CD4-positive, alpha-beta T cell treated with Interleukin-12 subunit alpha and Interleukin-12 subunit beta, for 1 hour (primary cell): Measurements from ENCODE around the gene PPP3CA.

Source experiments
- DNase-seq: peaks from one replicate; pipeline ENCODE4 v3.0.0-alpha.2; 2020

PPP3CA gene

DNA sequence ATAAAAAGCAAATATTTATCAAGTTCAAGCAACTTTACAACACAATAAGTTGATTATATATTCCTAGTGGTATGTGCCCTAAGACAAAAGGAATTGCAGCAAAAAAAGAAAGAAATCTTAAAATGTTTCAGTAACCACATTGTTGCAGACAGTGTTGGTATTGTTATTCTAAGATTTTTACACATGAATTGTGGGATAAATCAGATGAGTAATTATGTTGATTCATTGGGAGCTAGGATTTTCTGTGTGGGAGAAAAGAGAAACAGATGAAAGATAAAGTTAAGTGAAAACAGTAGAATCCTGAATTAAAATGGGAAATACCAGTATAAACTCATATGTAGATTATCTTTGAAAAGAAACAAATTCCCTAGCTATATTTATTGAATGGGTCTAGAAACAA, 362.4 kb downstream of the PPP3CA start:
- DNase-seq: no peak

DNA sequence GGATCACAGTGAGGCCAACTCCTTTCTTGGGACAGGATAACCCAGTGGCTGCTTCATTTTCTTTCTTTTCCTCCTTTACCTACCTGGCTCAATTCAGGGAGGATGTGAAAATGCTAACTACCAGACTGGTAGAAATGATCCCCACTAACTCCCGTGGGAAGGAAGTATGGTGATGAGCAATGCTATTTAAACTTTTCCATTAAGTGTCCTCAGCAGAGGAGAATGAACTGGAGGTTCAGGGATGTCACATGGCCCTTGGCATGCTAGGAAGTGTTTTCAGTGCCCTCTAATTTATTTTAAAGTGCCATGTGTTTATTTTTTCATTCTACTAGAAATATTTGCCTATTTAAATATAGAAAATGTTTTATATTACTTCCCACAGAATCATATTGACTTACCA, 363.9 kb downstream of the PPP3CA start:
- DNase-seq: no peak

DNA sequence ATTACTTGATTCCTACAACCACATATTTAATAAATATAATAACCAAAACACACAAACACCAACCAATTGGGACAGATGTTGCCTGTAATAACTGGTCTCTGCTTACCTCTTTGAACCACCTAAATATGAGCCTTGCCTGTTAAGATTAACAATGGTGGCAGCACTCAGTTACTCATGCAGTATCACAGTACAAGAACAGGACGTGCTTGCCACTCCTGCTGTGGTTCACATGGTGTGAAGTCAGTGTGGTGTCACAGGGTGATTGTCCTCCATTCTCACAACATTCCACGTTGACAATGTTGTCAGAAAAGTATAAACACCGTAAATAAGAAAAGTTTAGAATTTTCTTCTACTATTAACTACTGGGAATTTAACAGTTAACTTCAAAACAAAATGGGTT, 365.0 kb downstream of the PPP3CA start:
- DNase-seq: no peak

DNA sequence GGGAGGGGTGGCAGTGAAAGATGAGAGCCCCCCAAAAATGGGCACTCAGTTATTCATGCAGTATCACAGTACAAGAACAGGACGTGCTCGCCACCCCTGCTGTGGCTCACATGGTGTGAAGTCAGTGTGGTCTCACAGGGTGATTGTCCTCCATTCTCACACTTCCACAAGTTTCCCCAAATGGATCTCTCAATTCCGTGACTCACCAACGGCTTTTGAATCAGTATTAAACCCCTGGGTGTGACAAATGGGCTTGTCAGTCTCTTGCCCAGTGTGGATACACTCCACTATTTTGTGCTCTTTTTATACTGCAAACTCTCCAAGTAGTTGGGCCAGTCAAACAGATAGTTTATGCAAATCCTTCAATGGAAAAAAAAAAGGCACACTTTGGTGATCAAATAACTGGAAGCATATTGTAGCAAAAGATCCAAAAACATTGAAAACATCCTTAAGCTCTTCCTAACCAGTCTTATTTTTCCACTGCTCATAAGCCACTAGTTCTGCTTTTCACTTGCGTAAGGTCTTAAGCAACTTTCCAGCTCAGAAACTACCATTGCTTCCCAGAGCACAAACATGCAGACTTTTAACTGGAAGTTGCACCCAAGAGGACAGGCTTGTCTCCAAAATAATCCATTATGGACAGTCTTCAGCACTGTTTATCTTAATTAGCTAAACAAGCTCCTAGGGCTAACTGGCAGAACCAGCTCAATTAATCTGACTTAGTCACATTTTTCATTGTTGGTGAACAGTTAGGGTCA, 365.7 kb downstream of the PPP3CA start:
- DNase-seq: no peak

DNA sequence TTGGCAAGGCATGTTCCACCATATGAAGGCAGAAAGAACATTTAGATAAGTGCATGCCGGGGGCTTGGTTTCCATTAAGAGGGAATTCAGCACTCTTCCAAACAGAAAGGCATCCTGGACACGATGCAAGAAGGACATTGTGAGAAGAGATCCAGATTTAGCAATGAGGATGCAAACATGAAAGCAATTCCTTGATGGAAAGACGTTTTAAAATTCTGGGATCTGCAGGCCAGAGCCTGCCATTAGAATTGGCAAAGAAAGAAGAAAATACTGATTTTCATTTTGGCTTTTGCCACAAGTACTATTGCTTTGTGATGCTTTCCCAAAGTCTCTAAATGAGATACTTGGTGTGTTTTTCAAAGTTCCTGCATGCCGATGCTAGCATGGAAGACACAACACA, 367.6 kb downstream of the PPP3CA start:
- no peak for DNase-seq

DNA sequence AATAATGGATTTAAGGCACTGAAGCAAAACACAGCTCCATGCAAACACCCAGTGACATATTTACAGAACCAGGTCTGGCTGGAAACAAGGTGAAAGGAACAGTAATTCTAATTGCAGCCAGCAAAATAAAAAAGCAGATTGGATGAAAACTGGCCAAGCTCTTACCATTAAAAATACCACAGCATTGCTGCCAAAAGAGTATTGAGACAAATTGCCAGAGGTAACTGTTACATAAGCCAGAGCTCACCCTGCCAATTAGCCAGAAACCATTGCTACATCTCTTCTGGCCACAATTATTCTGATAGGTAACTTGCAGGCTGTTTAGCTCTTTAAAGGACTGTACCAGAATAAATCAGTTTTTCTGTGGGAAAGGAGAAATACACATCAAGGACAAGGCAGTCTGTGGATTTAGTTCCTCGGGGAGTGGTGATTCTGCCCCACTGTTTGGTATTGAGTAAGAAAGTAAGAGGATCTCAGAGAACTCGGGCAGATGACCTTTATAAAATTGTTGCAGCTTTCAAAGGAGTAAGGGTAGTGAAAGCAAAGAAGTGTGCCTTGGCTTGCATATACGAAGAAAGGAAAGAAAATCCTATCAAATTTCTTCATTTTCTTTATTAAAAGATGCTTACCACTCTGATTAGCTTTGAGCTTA, 369.5 kb downstream of the PPP3CA start:
- DNase-seq: no peak

DNA sequence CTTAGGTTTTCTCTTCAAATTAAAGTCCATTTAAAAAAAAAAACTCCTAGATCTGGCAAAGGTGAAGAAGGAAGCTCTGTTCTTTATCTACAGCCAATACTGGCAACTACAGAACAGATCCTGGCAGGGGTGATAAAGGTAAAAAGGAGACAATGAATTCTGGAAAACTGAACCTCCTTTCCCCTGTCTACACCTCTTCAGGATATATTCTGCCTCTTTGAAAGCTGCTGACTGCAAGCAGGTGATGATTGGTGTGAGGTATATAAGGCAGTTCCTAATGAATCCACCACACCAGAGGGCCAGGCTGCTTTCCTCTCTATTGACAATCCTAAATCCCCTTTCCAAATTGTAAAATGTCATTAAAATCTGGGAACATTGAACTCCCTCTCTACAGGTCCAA, 370.1 kb downstream of the PPP3CA start:
- no peak for DNase-seq
